H9 (cell line): ENCODE results near the gene ZNF622. TPM values are rescaled to one million over a fixed set of nuclear protein-coding genes. Genes with fewer than 3 reads are reported as not detected.

Experiments
- DNase-seq: peaks from one replicate; pipeline ENCODE4 v3.0.0-alpha.2; 2017
- H2AFZ ChIP-seq: one replicate; pipeline ENCODE4 v1.6.1; 2013; ENCODE audit warnings: mild to moderate bottlenecking, low read length, control low read depth, moderate library complexity
- H2AK5ac ChIP-seq: 2 replicates; pipeline ENCODE4 v1.6.1; 2013; ENCODE audit warnings: low read length, control low read depth, mixed read lengths; ENCODE audit not compliant: insufficient read length
- H2BK120ac ChIP-seq: one replicate; pipeline ENCODE4 v1.6.1; 2013; ENCODE audit warnings: low read depth, mild to moderate bottlenecking, low read length, control low read depth, inconsistent platforms; ENCODE audit not compliant: poor library complexity, severe bottlenecking
- H2BK12ac ChIP-seq: 2 replicates; pipeline ENCODE4 v1.6.1; 2013; ENCODE audit warnings: low read length, control low read depth, mixed read lengths, low read depth; ENCODE audit not compliant: insufficient read length
- H2BK15ac ChIP-seq: 2 replicates; pipeline ENCODE4 v1.6.1; 2013; ENCODE audit warnings: low read depth, low read length, control low read depth
- H2BK20ac ChIP-seq: one replicate; pipeline ENCODE4 v1.6.1; 2013; ENCODE audit warnings: low read depth, mild to moderate bottlenecking, low read length, control low read depth, inconsistent platforms; ENCODE audit not compliant: poor library complexity, severe bottlenecking
- H2BK5ac ChIP-seq: 2 replicates; pipeline ENCODE4 v1.6.1; 2013; ENCODE audit warnings: low read length, control low read depth, mixed read lengths; ENCODE audit not compliant: insufficient read length
- H3K14ac ChIP-seq: 2 replicates; pipeline ENCODE4 v1.6.1; 2013; ENCODE audit warnings: low read length, control low read depth; ENCODE audit not compliant: insufficient read depth
- H3K18ac ChIP-seq: 2 replicates; pipeline ENCODE4 v1.6.1; 2013; ENCODE audit warnings: low read depth, mild to moderate bottlenecking, mixed read lengths, low read length, control low read depth; ENCODE audit not compliant: insufficient read length
- H3K23ac ChIP-seq: 2 replicates; pipeline ENCODE4 v1.6.1; 2013; ENCODE audit warnings: low read length, control low read depth, mixed read lengths, low read depth; ENCODE audit not compliant: insufficient read length
- H3K23me2 ChIP-seq: 2 replicates; pipeline ENCODE4 v1.6.1; 2013; ENCODE audit warnings: low read depth, mild to moderate bottlenecking, mixed read lengths, low read length, control low read depth; ENCODE audit not compliant: insufficient read length, poor library complexity, severe bottlenecking
- H3K27ac ChIP-seq: 2 replicates; pipeline ENCODE4 v1.5.1; 2013; ENCODE audit warnings: low read length, control low read depth, mixed read lengths, low read depth; ENCODE audit not compliant: insufficient read length
- H3K27me3 ChIP-seq: 2 replicates; pipeline ENCODE4 v1.6.1; 2013; ENCODE audit warnings: low read length, control low read depth, inconsistent platforms; ENCODE audit not compliant: insufficient read depth
- H3K4ac ChIP-seq: 2 replicates; pipeline ENCODE4 v1.6.1; 2013; ENCODE audit warnings: low read depth, mild to moderate bottlenecking, control low read depth, inconsistent platforms, low read length, moderate library complexity
- H3K4me1 ChIP-seq: 2 replicates; pipeline ENCODE4 v1.6.1; 2013; ENCODE audit warnings: low read length, control low read depth, inconsistent platforms; ENCODE audit not compliant: insufficient read depth
- H3K4me2 ChIP-seq: 2 replicates; pipeline ENCODE4 v1.6.1; 2013; ENCODE audit warnings: low read length, control low read depth, mixed read lengths; ENCODE audit not compliant: insufficient read length, insufficient read depth
- H3K56ac ChIP-seq: 2 replicates; pipeline ENCODE4 v1.6.1; 2013; ENCODE audit warnings: low read depth, mild to moderate bottlenecking, mixed read lengths, low read length, control low read depth; ENCODE audit not compliant: insufficient read length
- H3K79me1 ChIP-seq: 2 replicates; pipeline ENCODE4 v1.6.1; 2013; ENCODE audit warnings: low read depth, mild to moderate bottlenecking, moderate library complexity, low read length, control low read depth, inconsistent platforms; ENCODE audit not compliant: insufficient read depth, poor library complexity, severe bottlenecking
- H3K79me2 ChIP-seq: 2 replicates; pipeline ENCODE4 v1.6.1; 2013; ENCODE audit warnings: low read length, control low read depth, inconsistent platforms; ENCODE audit not compliant: insufficient read depth
- H3K9ac ChIP-seq: 2 replicates; pipeline ENCODE4 v1.6.1; 2013; ENCODE audit warnings: low read length, control low read depth, mixed read lengths; ENCODE audit not compliant: insufficient read length; ENCODE audit errors: extremely low read depth
- H3K9me3 ChIP-seq: one replicate; pipeline ENCODE4 v1.6.1; 2013; ENCODE audit warnings: low read depth, low read length, inconsistent platforms; ENCODE audit not compliant: control insufficient read depth
- H3T11ph ChIP-seq: one replicate; pipeline ENCODE4 v1.6.1; 2013; ENCODE audit warnings: mild to moderate bottlenecking, low read length, control low read depth, inconsistent platforms
- H4K20me1 ChIP-seq: one replicate; pipeline ENCODE4 v1.6.1; 2013; ENCODE audit not compliant: control insufficient read depth, insufficient read length, insufficient read depth
- H4K5ac ChIP-seq: 2 replicates; pipeline ENCODE4 v1.6.1; 2013; ENCODE audit warnings: low read depth, mild to moderate bottlenecking, mixed read lengths, low read length, control low read depth; ENCODE audit not compliant: insufficient read length
- H4K8ac ChIP-seq: replicated peaks from 2 replicates; pipeline ENCODE4 v1.6.1; 2013; ENCODE audit warnings: low read length, control low read depth, mixed read lengths, low read depth; ENCODE audit not compliant: insufficient read length
- H4K91ac ChIP-seq: 2 replicates; pipeline ENCODE4 v1.6.1; 2013; ENCODE audit warnings: low read depth, mild to moderate bottlenecking, moderate library complexity, mixed read lengths, low read length, control low read depth; ENCODE audit not compliant: insufficient read length
- H3K27ac Mint-ChIP-seq, 3 experiments: 2 replicates in 2 of 3; 3 replicates in 1 of 3; pipeline ENCODE4 v1.8.0; 2020 to 2021; ENCODE audit warnings: mixed read lengths in 3 of 3, mild to moderate bottlenecking in 1 of 3, moderate library complexity in 1 of 3
- H3K27me3 Mint-ChIP-seq: 2 replicates; pipeline ENCODE4 v1.8.0; 2021; ENCODE audit warnings: low read depth, mild to moderate bottlenecking, moderate library complexity, mixed read lengths
- H3K36me3 Mint-ChIP-seq, 3 experiments: 2 replicates in 2 of 3; 3 replicates in 1 of 3; pipeline ENCODE4 v1.8.0; 2020 to 2021; ENCODE audit warnings: low read depth in 3 of 3, mixed read lengths in 3 of 3; ENCODE audit not compliant: insufficient read depth in 1 of 3
- H3K4me1 Mint-ChIP-seq, 2 experiments: 2 replicates each; pipeline ENCODE4 v1.8.0; 2020; ENCODE audit warnings: mixed read lengths in 2 of 2
- H3K4me3 Mint-ChIP-seq, 2 experiments: 2 replicates in 1 of 2; 3 replicates in 1 of 2; pipeline ENCODE4 v1.8.0; 2020 to 2021; ENCODE audit warnings: mild to moderate bottlenecking in 2 of 2, mixed read lengths in 2 of 2, moderate library complexity in 1 of 2
- H3K9me3 Mint-ChIP-seq, 2 experiments: 2 replicates in 1 of 2; 3 replicates in 1 of 2; pipeline ENCODE4 v1.8.0; 2020; ENCODE audit warnings: mild to moderate bottlenecking in 2 of 2, mixed read lengths in 2 of 2, moderate library complexity in 1 of 2
- WGBS: extraction: QIAGEN DNeasy Blood & Tissue Kit; methylation state at CpG from one replicate; pipeline ENCODE4 v1.1.7; 2013; ENCODE audit warnings: missing lambda C conversion rate, low lambda C conversion rate, mixed read lengths; ENCODE audit not compliant: insufficient read length; ENCODE audit errors: extremely low coverage; 5-methylcytosine and 5-hydroxymethylcytosine counted together
- total RNA-seq: library from RNA; stranded (reverse); gene quantifications from 2 replicates; pipeline ENCODE4 v1.2.1, GENCODE V29; 2021
- TF ChIP-seq, protein P1 (sequence below): fragments of 200-600 bp; sonication (generic); conservative IDR thresholded peaks from 3 replicates; pipeline ENCODE4 v1.8.0; 2021; ENCODE audit warnings: antibody characterized with exemption, mild to moderate bottlenecking

The ZNF622 gene
- total RNA-seq, 1 experiment from 2014 or later = 42.2 TPM

DNA sequence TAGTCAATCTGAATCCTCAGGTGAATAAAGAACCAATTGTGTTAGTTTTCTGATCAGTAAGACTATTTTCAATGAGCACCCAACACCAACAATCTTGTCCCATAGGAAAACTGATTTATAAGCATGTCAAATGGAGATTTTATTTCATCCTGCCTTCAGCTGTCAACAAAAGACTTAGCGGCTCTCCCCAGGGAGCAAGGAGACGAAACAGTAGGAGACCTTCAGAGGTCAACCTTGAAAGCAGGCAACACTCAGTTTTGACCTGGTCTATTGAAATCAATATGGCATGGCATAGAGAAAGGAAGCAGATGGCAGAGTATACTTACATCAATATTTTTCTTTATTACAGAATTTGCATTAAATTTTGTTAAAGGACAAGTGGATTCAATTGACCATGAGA lies 34.1 kb downstream of the ZNF622 start:
- Histone ChIP-seq H3K4me1 (peaks cover 14% of the 10 kb centered on the region; the same call in 1 of the 2 replicates), H3T11ph (no peak overlapping the region), H3K14ac (no peak overlapping the region), H3K79me2 (no peaks in the 10 kb centered on the region), H3K23ac (no peak overlapping the region), H3K4me2 (no peak overlapping the region), H2BK120ac (no peak overlapping the region), H4K5ac (no peak overlapping the region), H3K27ac (no peak overlapping the region), H3K9me3 (no peaks in the 10 kb centered on the region), H2BK20ac (no peak overlapping the region), H4K91ac (no peak overlapping the region), H3K56ac (no peak overlapping the region), H2BK12ac (no peak overlapping the region), H3K9ac (no peak overlapping the region), H4K8ac (no peak overlapping the region), H2AK5ac (no peak overlapping the region), H2BK5ac (no peak overlapping the region), H3K4ac (no peak overlapping the region), H4K20me1 (no peaks in the 10 kb centered on the region), H3K23me2 (no peaks in the 10 kb centered on the region), H3K18ac (no peak overlapping the region), H3K27me3 (no peaks in the 10 kb centered on the region), H2BK15ac (no peak overlapping the region), H2AFZ (no peak overlapping the region), H3K79me1 (no peaks in the 10 kb centered on the region)
- no peaks in the 10 kb centered on the region; a peak in 1 of 7 replicates for H3K36me3 Mint-ChIP-seq
- no peaks in the 10 kb centered on the region for H3K9me3 Mint-ChIP-seq
- no peak overlapping the region for H3K4me3 Mint-ChIP-seq
- no CpG with 5 or more reads among the region's 2 CpGs for WGBS
- no peak overlapping the region for H3K27ac Mint-ChIP-seq
- H3K27me3 Mint-ChIP-seq = peaks cover 3% of the 10 kb centered on the region
- peaks cover 39 to 41% of the 10 kb centered on the region in 2 experiments for H3K4me1 Mint-ChIP-seq
- TF ChIP-seq, protein P1, sequence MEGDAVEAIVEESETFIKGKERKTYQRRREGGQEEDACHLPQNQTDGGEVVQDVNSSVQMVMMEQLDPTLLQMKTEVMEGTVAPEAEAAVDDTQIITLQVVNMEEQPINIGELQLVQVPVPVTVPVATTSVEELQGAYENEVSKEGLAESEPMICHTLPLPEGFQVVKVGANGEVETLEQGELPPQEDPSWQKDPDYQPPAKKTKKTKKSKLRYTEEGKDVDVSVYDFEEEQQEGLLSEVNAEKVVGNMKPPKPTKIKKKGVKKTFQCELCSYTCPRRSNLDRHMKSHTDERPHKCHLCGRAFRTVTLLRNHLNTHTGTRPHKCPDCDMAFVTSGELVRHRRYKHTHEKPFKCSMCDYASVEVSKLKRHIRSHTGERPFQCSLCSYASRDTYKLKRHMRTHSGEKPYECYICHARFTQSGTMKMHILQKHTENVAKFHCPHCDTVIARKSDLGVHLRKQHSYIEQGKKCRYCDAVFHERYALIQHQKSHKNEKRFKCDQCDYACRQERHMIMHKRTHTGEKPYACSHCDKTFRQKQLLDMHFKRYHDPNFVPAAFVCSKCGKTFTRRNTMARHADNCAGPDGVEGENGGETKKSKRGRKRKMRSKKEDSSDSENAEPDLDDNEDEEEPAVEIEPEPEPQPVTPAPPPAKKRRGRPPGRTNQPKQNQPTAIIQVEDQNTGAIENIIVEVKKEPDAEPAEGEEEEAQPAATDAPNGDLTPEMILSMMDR = no peak
- DNase-seq = no peak
